Left hindlimb (tissue), 1 donor: ENCODE measurements around the gene SND1.

Source experiments
- DNase-seq: peaks from one replicate; pipeline ENCODE4 v3.0.0-alpha.2; 2018

SND1 gene

DNA sequence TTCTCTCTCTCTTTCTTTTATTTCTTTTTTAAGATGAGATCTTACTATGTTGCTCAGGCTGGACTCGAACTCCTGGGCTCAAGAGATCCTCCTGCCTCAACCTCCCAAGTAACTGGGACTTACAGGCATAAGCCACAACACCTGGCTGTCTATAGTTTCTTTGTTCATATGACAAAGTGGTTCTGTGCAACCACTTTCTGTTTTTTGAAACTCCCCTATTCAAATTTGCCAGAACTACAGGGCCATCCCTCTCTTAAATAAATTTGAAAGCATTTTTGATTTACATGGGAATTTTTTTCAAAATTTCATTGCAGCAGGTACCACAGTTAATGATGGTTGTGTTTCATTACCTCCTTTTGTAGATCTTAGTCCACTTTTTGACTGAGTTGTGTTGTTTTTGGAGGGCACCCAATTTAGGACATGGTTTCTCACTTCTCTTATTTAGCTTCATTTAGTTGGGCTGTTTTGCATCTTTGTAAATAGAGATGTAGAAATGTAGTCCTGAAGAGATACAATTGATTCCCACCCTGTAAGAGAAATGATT, 260.0 kb downstream of the SND1 start:
- no peak for DNase-seq

DNA sequence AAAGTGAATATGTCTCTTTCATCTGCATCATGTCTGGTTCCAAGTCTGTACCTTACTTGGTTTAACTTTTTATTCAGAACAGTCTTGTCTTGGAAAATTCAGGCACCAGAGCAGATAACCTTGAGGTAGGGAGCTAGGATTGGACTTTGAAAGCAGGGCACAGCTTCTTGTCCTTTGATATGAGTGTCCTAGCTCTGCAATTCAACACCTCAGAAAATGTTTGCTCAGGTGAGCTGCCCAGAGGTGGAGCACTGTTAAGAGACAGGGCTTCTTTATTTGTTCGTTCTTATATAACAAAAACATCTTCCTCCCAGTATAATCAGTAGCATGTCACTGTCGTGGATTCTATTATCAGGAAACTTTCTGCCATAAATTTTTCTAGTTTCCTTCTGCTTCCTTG, 260.9 kb downstream of the SND1 start:
- DNase-seq = no peak

DNA sequence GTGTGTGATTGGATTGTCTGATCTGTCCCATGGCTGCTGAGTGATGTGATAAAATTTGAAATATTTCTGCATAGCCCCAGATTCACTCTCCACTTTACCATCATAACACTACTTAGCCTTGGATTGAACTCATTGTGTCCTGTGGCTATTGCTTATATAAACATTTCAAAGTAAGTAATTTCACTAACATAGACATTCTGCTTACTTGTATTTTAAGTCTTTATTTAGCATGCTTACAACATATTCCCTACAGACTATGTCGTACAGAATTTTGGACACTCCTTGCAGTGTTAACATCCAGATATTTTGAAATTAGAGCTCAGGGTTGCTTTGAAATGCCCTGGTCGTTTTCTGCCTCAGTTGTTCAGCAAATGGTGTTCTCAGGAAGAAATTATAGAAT, 261.7 kb downstream of the SND1 start:
- DNase-seq = no peak

DNA sequence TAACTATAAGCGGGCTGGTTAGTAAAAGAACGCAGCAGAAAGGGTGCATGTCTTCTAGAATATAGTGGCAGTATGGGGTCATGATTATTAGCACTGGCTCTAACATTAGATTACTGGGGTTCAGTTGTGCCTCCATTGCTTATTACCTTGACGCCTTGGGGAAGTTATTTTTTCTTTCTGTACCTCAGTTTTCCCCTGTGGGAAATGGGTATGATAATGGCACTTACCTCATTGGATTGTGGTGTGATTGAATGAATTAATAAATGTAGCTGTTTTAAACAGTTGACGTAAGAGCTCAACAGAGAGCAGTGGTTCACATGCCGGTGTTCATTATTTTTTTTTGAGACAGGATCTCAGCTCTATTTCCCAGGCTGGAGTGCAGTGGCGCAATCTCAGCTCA, 262.7 kb downstream of the SND1 start:
- DNase-seq = no peak

DNA sequence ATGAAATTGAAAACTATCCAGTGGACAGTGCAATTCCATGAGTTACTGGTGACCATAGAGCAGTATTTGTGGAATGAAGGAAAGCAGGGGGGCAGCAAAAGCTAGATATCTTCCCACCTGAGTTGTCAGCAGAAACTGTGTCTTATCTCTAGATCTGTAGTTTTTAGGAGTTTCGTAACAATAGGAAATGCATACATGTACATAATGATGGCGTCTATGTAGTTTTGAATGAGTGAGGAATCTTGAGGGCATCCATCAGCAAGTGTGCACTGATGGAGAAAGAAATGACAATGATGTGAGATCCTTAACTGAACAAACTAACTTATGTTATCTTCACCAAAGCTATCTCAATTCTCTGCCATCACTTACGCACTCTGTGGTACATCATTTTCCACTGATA, 264.7 kb downstream of the SND1 start:
- DNase-seq = no peak

DNA sequence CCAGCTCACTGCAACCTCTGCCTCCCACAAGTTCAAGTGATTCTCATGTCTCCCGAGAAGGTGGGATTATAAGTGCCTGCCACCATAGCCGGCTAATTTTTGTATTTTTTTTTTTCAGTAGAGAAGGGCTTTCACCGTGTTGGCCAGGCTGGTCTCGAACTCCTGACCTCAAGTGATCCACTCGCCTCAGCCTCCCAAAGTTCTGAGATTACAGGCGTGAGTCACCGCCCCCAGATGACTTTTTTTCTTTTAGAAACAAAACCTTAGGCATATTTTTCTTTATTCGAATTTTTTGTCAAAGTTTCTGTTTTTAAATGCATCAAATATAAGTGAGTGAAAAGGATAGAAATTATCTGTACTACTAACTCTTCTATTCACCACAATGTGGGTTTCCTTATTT, 266.1 kb downstream of the SND1 start:
- no peak for DNase-seq

DNA sequence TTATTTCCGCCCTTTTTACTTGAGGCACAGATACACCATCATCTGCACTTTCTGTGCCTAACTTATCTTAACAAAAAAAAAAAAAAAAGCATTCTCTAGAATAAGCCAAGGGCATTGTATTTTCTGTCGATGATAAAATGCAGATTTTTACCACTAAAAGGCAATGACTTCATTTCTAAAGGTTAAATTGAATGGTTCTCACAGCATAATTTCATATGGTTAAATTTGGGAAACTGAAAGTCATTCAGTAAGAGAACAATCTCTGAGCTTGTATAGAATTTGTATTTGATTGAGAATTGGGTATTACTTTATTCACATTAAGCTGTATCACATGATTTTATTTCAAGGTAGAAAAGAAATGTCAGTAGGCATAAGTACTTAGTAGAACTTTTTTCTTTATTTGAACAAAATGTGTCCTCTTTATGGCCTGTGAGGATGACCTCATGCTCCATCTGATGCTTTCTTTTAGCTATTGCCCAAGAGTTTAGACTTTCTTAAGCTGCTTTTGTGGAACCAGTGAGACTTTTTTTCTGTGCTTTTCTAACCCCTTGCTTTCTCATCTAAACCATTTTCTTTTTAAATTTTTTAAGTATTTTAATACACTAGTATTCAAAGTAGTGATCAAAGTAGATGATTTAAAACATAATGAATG, 268.9 kb downstream of the SND1 start:
- DNase-seq = no peak

DNA sequence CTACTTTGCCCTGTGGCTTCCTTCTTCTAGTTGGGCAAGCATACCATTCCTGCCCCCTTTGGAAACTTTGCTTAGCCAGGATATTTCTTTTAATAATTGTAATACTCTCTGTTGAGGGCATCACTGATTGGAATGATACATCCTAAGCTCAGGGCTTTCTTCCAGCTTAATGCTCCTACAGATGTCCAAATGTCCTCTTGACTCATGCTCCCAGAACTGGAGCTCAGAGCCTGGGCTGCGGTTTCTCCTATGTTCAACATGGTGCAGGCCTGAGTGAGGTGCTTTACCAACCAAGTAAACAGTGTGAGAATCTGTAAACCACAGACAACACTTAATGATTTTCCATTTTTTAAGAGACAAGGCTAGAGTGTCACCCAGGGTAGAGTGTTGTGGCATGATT, 270.7 kb downstream of the SND1 start:
- no peak for DNase-seq

DNA sequence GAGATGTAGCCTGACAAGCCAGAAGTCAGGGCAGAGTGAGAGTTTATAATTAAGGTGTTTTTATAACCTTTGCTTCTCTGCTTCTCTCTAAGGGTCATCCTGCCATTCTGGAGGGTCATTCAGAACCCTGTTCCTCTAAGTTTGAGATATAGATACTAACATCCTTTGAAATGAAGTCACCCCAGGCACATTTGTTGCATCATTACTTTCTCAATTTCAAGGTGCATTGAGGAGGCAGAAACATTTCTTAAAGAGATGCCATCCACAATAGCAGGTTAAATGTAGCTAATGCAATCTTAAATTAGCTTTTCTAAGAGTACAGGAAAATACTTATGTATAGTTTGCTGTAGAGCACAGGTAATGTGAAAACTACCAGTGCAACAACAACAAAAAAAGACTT, 272.9 kb downstream of the SND1 start:
- DNase-seq = no peak

DNA sequence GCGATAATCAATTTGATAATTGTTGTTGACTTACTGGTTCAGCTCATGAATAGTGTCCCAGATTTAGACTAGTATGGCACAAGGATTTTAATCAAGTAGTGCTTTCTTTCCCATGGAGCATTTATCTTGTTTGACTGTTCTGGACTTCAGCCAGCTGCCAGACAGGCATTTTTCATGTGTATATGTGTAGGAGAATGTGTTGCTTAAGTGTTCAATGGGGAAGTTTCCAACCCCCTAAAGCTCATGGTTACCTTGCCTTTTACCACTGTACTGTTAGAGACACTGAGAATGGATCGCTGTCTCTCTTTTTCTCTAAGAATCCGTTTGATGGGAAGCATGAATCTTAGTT, 275.3 kb downstream of the SND1 start:
- no peak for DNase-seq

DNA sequence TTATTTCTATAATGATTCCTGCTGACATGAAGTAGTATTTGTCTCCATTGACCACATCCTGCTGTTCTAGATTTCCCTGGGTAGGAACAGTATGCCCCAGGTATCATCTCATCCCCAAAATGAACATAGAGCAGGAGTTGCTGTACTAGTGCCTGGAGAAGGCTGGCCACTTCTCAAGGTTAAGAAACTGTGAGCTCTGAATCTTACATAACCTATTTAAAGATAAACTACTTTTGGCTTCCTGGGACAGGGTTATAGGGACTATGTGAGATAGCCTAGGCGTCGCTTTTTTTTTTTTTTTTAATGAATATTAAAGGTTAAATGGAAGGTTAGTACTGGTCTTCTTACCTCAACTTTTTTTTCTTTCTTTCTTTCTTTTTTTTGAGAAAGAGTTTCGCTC, 276.2 kb downstream of the SND1 start:
- no peak for DNase-seq

DNA sequence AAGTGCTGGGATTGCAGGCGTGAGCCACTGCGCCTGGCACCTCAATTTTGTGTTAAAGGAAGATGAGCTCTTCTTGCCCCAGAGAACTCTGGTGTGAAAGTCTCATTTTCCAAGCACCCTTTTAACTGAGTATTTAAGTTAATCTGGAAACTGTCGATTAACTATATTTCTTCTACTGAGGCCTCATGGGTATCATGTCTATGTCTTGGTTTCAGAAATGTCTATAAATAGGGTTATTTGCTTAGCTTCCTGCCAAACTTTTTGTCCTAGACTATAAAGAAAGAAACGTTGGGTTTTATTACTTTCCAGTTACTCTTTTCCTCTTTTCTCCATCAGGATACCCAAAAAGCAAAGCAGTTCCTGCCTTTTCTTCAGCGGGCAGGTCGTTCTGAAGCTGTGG, 276.9 kb downstream of the SND1 start:
- DNase-seq = no peak

DNA sequence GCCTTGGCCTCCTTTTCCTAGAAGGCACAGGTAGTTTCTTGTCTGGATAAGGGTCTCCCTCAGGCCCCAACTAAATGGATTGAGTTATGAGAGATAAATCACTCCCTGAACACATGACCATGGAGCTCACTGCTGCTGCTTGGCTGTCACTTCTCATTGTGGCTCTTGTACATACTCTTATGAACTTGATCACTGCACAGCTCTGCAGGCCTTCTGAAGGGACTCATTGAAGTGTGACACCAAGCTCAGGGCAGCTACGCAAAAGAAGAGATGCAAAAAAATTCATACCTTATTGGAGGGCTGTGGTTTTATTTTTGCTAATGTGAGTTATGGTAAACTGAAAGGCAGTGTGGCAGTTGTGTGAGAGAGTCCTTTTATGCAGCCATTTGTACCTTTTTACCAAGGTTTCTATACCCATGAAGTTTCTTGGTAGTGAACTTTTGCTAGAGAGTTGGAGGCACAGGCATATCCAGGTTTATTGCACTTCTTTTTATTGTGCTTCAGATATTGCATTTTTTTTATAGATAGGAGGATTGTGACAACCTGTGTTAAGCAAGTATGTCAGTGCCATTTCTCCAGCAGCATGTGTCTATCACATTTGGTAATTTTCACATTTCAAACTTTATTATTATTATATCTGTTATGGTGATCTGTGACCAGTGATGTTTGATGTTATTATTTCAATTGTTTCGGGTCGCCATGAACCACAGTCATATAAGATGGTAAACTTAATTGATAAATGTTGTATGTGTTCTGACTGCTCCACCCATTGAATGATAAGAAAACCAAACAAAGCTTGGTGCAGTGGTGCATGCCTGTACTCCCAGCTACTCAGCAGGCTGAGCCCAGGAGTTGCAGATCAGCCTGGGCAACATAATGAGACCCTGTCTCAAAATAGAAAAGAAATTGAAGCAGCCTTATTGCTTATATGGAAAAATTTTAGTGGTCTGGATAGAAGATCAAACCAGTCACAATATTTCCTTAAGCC, 278.6 kb downstream of the SND1 start:
- no peak for DNase-seq

DNA sequence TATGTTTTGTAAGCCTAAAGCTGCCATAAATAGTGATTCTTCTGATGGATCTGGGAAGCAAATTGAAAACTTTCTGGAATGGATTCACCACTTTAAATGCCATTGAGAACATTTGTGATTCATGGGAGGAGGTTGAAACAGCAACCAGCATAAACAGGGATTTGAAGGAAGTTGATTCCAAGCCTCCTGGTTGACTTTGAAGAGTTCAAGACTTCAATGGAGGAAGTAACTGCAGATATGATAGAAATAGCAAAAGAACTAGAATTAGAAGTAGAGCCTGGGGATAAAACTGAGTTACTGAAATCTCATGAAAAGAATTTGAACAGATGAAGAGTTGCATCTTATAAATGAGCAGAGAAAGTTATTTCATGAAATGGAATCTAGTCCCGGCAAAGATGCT, 280.1 kb downstream of the SND1 start:
- DNase-seq = no peak

DNA sequence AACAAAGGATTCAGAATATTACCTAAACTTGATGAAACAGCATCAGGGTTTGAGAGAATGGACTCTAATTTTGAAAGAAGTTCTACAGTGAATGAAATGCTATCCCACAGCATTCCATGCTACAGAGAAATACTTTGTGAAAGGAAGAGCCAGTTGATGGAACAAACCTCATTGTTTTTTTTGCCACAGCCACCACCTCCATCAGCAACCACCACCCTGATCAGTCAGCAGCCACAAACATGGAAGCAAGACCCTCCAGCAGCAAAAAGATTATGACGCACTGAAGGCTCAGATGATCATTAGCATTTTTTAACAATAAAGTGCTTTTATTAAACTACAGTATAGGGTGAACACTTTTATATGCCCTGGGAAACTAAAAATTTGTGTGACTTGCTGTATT, 280.5 kb downstream of the SND1 start:
- DNase-seq = no peak

DNA sequence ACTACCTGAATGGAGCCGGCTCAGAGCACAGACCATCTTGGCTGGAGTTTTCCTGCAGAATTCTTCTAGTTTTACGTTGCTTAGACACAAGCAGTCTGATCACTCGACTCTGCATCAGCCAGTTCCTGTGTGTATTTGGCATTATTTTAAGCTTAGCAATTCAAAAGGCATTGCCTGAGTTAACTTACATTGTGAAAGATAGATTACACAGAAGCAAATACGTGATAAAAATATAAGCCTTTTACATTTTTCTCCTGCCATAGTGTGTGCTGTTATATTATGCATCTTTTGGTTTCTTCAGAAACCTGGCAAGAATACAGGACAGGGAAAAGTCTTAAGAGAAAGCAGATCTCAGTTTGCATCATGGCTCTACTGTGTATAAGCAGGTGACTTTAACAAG, 281.2 kb downstream of the SND1 start:
- DNase-seq = no peak

DNA sequence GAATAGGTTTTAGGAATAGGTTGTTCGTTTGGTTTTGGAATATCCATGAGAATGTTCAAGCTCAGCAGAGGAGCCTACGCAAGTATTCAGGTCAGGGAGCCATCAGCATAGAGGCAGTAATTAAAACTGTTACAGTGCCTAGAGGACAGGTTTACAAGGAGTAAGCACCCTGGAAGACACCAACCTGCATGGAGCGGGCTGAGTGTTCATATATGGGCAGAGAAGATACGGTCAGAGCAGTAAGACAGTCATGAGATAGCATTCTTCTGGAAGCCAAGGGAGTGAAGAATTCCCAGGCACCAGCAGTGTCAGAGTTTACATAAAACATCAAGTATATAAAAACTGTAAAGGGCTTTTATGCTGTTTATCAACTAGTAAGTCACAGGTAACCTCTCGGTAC, 282.7 kb downstream of the SND1 start:
- DNase-seq = no peak

DNA sequence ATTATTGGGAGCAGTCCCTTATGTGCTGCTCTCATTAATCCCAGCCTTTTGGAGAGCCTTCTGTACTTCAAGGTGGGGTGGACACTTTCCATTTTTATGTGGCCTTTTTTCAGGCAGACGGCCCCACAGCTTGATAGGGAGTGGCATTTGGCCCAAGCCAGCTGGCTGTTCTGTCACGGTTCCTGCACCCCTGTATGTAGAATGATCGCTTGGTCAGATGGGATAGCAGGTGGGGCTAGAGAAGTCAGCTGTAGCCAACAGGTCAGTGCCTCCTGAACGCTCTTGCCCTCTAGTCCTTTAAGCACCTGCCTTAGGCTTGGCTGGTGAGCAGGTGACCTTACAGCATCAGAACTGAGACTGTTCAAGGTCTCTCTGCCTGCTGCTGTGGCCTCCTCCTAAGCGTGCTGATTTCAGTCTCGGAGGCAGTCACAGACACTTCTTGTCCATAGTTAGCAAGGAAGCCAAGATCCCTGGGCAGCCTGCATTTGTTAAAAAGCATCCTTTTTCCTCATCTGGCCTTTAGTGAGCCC, 283.9 kb downstream of the SND1 start:
- no peak for DNase-seq

DNA sequence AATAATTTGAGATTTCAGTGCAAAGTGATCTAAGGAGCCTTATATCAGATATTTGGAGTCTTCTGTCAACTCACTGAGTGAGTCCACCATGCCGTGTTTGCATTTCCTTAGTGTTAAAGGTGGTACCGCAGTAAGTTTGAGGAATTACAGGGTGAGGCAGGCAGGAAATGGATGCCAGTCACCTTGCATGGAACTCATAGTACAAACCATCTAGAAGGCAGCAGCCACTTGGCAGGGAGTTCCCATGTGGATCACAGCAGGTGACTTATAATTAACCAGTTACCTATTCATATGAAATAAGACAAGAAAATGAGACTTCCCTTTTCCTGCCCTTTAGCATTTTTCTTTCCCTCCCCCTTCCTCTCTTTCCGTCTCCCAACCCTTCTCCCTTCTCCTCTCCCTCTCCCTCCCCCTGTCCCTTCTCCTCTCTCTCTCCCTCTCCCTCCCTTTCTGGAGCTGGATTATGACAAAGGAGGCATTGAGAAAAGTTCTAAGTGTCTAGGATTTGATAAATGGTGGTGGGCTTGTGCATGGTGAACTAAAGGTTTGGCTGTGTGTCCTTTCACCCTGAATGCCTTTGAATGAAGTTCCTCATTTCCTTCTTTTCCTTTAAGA, 285.2 kb downstream of the SND1 start:
- no peak for DNase-seq

DNA sequence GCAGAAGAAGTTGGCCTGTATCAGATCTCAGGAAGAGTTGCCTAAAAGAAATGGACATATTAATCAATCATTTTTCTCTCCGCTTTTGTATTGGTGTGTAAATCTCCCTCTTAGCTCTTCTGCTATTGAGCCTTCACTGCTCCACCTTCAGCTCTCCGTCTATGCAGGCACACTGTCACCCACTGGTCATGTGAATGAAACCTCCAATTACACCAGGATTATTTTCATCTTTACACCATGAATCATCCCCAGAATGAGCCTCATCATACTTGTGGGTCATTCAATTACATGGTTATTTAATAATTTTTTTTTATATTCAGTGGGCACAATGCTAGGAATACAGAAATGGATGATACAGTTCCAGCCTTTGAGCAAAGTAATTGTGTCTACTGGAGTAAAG, 286.6 kb downstream of the SND1 start:
- DNase-seq = no peak

DNA sequence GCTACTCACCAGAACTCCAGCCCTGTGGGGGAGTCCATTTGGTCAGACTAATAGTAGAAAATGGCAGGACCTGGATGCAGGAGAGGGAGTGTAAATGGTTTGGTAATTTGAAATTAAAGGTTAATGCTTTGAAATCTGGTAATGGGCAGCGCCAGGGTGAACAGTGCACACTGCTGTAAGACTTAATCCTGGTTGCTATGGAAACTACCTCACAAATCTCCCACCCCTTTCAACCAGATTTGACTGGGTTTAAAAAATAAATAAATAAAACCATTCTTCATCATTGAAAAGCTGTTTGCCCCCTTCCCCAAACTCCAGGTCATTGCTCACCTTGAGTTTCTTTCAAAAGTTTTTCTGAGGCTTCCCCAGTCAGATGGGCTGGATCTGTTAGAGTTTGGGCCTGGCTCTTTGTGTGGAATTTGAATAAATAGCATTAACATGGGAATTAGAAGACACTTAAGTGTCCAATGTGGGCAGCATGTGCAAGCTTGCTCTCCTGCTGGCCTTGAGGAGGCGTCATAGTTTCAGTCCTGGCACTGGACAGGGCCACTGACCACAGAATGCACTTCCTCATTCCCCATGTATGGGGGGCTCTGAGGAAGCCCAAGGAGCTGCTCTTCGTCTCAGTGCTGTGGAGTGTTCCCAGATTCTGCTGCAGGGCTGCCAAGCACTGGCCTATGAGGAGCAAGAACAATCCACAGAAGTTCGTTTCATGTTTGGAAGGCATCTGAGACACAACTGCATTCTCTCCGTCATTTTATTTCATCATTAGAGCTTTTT, 288.6 kb downstream of the SND1 start:
- DNase-seq = no peak

DNA sequence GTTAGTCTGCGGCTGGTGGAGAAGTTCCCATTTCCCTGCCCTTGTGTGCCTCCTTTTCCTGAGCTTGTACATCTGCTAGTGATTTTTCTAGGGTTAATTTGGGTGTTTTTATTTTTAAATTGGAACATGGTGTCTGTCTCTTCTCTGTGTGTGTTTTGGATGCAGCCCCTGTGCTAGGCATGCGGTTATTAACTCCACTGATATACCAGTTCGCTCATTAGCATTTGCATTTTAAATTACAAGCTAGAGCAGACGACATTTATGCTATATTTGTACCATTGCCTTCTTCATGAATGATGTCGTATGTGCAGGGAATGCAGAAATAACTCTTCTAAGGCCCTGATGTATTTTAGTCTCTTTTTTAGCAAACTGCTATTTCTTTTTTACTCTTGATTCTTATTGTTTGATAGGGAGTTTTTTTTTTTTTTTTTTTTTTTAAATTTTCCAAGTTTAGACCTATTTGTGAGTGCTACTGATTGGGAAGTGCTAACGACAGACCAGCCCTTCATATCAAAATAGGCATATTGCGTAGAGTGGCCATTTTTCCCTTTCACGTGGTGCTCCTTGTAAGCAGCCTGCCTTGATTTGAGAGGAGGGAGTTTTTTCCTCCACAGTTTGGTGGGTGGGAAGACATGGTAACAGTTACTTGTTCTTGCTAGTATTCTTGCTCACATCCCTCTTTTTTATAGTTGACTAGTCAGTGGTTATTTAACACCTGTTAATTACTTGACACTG, 289.6 kb downstream of the SND1 start:
- DNase-seq = no peak
